ENCODE measurements around the gene DNPEP. TPM values are rescaled to one million over a fixed set of nuclear protein-coding genes. Genes with fewer than 3 reads are reported as not detected.

The DNPEP gene
- total and polyA plus RNA-seq, 2 donors (not counting 1 experiment from before 2014, with no cell fraction given), result 82.6 to 91.7 TPM

GRCh38 chr2:219417374-219417773, 29.7 kb upstream of the DNPEP start:
- ChIA-PET CTCF (no interaction called here), POLR2A (interaction anchor here (0.5 kb wide), 1 partner anchor 266 kb away, joined by 12 read pairs; no protein-coding TSS in a partner anchor)
- TF ChIP-seq CTCF (IDR thresholded peaks at IDR 0.05) (no peak), EZH2 (IDR thresholded peaks at IDR 0.05; ENCODE audit: borderline replicate concordance, insufficient read depth, low read depth, low read length, poor library complexity, severe bottlenecking) (no peak)
- Histone ChIP-seq H3K79me2 (ENCODE audit: control insufficient read depth, insufficient read depth, low read length) (no peaks in the 10 kb centered on the region), H3K27ac (ENCODE audit: low read length in 2 of 2) (no peak overlapping the region), H2AFZ (ENCODE audit: insufficient read depth, low read depth, low read length, poor library complexity, severe bottlenecking) (no peak overlapping the region), H3K27me3 (replicated peaks in 1 of 4; ENCODE audit: control extremely low read depth in 1 of 4, control insufficient read depth in 3 of 4, insufficient read depth in 4 of 4, low read length in 3 of 4) (peaks cover 0 to 42% (median 6%) of the 10 kb centered on the region in 4 experiments), H3K4me1 (ENCODE audit: control insufficient read depth in 2 of 2, insufficient read depth in 2 of 2, low read length in 2 of 2) (no peaks in the 10 kb centered on the region), H3K9me3 (ENCODE audit: control extremely low read depth in 1 of 3, control insufficient read depth in 2 of 3, insufficient read depth in 1 of 3, low read length in 2 of 3) (peaks cover 0 to 4% (median 1%) of the 10 kb centered on the region in 3 donors), H3K9ac (ENCODE audit: low read length) (no peak overlapping the region), H3K4me3 (ENCODE audit: control extremely low read depth in 1 of 5, extremely low read depth in 1 of 5, insufficient read depth in 1 of 5, low read depth in 2 of 5, low read length in 4 of 5) (no peak overlapping the region), H4K20me1 (ENCODE audit: control insufficient read depth, insufficient read depth, low read length, poor library complexity, severe bottlenecking) (no peaks in the 10 kb centered on the region), H3K4me2 (replicated peaks; ENCODE audit: low read depth, low read length, poor library complexity, severe bottlenecking) (no peak overlapping the region), H3K36me3 (replicated peaks in 1 of 2; ENCODE audit: control extremely low read depth in 1 of 2, control insufficient read depth in 1 of 2, extremely low read depth in 1 of 2, insufficient read depth in 2 of 2, low read length in 1 of 2) (no peaks in the 10 kb centered on the region)
- Mint-ChIP-seq H3K27ac (no peak overlapping the region), H3K4me3 (no peak overlapping the region), H3K4me1 (peaks cover 1% of the 10 kb centered on the region), H3K27me3 (peaks cover 48% of the 10 kb centered on the region), H3K9me3 (ENCODE audit: insufficient read depth) (peaks cover 3% of the 10 kb centered on the region)
- WGBS (ENCODE audit: insufficient coverage), result 71% methylated on average over 7 of the region's 9 CpGs
- intact Hi-C loops (cut with micrococcal nuclease), result no loop called here
- ATAC-seq (ENCODE audit: low read depth), result no peak
- no peak for DNase-seq

- WGBS (ENCODE audit: insufficient coverage), result 93% methylated on average over 3 of the region's 4 CpGs
- H3K27me3 Mint-ChIP-seq, result peaks cover 47% of the 10 kb centered on the region
- POLR2A ChIA-PET, result interaction anchor here (0.5 kb wide), 1 partner anchor 266 kb away, joined by 12 read pairs; no protein-coding TSS in a partner anchor
Measured at GRCh38 chr2:219416938-219417337, 29.2 kb upstream of the DNPEP start.

More at GRCh38 chr2:219416938-219417337, 29.2 kb upstream of the DNPEP start:
- Mint-ChIP-seq H3K27ac (no peak overlapping the region), H3K4me1 (peaks cover 1% of the 10 kb centered on the region), H3K9me3 (ENCODE audit: insufficient read depth) (peaks cover 4% of the 10 kb centered on the region), H3K4me3 (no peak overlapping the region)
- no peak for TF ChIP-seq CTCF (IDR thresholded peaks at IDR 0.05)
- Histone ChIP-seq H3K4me2 (replicated peaks; ENCODE audit: low read depth, low read length, poor library complexity, severe bottlenecking) (no peak overlapping the region), H3K9ac (ENCODE audit: low read length) (no peak overlapping the region), H3K27me3 (replicated peaks in 1 of 4; ENCODE audit: control extremely low read depth in 1 of 4, control insufficient read depth in 3 of 4, insufficient read depth in 4 of 4, low read length in 3 of 4) (peaks cover 0 to 43% (median 6%) of the 10 kb centered on the region in 4 experiments), H3K27ac (ENCODE audit: low read length in 2 of 2) (no peak overlapping the region), H4K20me1 (ENCODE audit: control insufficient read depth, insufficient read depth, low read length, poor library complexity, severe bottlenecking) (no peaks in the 10 kb centered on the region), H3K4me3 (ENCODE audit: control extremely low read depth in 1 of 5, extremely low read depth in 1 of 5, insufficient read depth in 1 of 5, low read depth in 2 of 5, low read length in 4 of 5) (no peak overlapping the region), H3K36me3 (replicated peaks in 1 of 2; ENCODE audit: control extremely low read depth in 1 of 2, control insufficient read depth in 1 of 2, extremely low read depth in 1 of 2, insufficient read depth in 2 of 2, low read length in 1 of 2) (no peaks in the 10 kb centered on the region), H3K9me3 (ENCODE audit: control extremely low read depth in 1 of 3, control insufficient read depth in 2 of 3, insufficient read depth in 1 of 3, low read length in 2 of 3) (peaks cover 0 to 6% (median 6%) of the 10 kb centered on the region in 3 donors), H2AFZ (ENCODE audit: insufficient read depth, low read depth, low read length, poor library complexity, severe bottlenecking) (no peak overlapping the region), H3K79me2 (ENCODE audit: control insufficient read depth, insufficient read depth, low read length) (no peaks in the 10 kb centered on the region), H3K4me1 (ENCODE audit: control insufficient read depth in 2 of 2, insufficient read depth in 2 of 2, low read length in 2 of 2) (no peaks in the 10 kb centered on the region)
- CTCF ChIA-PET, result no interaction called here
- intact Hi-C loops (cut with micrococcal nuclease), result no loop called here
- ATAC-seq (ENCODE audit: low read depth) (no peak), DNase-seq (no peak)

Measured in B cell (primary cell).